Cardiac fibroblast (primary cell): ENCODE measurements around the gene NR1D2.

Experiments
- DNase-seq, 2 donors: peaks; one replicate each; pipeline versions ENCODE4 v3.0.0 to v3.0.0-alpha.2; 2010; ENCODE audit warnings: low read depth in 2 of 2
- H3K4me3 ChIP-seq, 2 donors: replicated peaks in 1 of 2; 1 replicate in 1 of 2; 2 replicates in 1 of 2; pipeline ENCODE4 v1.5.1; 2011; ENCODE audit warnings: low read depth in 2 of 2, low read length in 2 of 2, mild to moderate bottlenecking in 2 of 2, moderate library complexity in 1 of 2
- CTCF ChIP-seq: IDR thresholded peaks from one replicate; pipeline ENCODE4 v1.5.1; 2011; ENCODE audit warnings: low read depth, mild to moderate bottlenecking, low read length, inconsistent platforms

Gene NR1D2

GRCh38 chr3:23976555-23976954 is 31.5 kb downstream of the NR1D2 start:
- DNase-seq = no peak
- H3K4me3 ChIP-seq = no peak overlapping the region
- no peak for TF ChIP-seq CTCF

GRCh38 chr3:23979569-23979968 is 34.5 kb downstream of the NR1D2 start:
- H3K4me3 ChIP-seq = no peak overlapping the region
- no peak for TF ChIP-seq CTCF
- no peak for DNase-seq

GRCh38 chr3:23981136-23981535 is 36.0 kb downstream of the NR1D2 start:
- no peak overlapping the region for H3K4me3 ChIP-seq

GRCh38 chr3:23981955-23982354 is 36.9 kb downstream of the NR1D2 start:
- no peak overlapping the region for H3K4me3 ChIP-seq
- DNase-seq = no peak
- no peak for TF ChIP-seq CTCF

More at GRCh38 chr3:23981136-23981535, 36.0 kb downstream of the NR1D2 start:
- no peak for DNase-seq
- TF ChIP-seq CTCF = no peak

- DNase-seq = no peak
- H3K4me3 ChIP-seq = no peak overlapping the region
- no peak for TF ChIP-seq CTCF
Observed at GRCh38 chr3:23984934-23985333, 39.8 kb downstream of the NR1D2 start.

DNA sequence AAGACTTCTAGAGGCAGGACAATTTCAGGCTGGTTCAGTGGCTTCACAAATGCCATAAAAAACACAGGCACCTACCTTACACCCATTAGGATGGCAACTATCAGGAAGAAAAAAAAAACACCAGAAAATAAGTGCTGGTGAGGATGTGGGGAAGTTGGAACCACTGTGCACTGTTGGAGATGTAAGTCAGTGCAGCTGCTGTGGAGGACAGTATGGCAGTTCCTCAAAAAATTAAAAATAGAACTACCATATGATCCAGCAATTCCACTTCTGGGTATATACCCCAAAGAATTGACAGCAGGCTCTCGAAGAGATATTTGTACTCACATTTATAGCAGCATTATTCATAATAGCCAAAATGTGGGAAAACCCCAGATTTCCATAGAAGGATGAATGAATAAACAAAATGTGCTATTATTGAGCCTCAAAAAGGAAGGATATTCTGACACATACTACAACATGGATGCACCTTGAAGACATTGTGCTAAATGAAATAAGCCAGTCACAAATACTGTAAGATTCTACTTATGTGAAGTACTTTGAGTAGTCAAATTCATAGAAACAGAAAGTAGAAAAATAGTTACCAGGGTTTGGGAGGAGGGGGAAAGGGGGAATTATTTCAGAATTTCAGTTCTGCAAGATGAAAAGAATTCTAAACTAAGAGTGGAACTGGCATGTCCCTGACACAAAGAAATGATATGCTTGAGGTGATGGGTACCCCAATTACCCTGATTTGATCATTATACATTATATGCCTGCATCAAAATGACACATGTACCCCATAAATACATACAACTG is 40.9 kb downstream of the NR1D2 start:
- TF ChIP-seq CTCF = no peak
- DNase-seq = peak in 1 of 2 donors; percentile 9
- H3K4me3 ChIP-seq = no peak overlapping the region

DNA sequence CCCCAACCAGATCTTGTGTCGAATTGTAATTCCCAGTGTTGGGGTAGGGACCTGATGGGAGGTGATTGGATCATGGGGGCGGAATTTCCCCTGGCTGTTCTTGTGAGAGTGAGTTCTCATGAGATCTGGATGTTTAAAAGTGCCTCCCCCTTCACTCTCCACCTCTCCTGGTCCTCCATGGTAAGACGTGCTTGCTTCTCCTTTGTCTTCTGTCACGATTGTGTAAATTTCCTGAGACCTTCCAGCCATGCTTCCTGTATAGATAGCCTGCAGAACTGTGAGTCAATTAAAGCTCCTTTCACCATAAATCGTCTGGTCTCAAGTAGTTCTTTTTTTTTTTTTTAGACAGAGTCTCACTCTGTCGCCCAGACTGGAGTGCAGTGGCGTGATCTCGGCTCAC is 42.3 kb downstream of the NR1D2 start:
- H3K4me3 ChIP-seq = no peak overlapping the region
- peak; percentile 46 for DNase-seq
- no peak for TF ChIP-seq CTCF
